ENCODE data around the gene ZNF865.

DNA sequence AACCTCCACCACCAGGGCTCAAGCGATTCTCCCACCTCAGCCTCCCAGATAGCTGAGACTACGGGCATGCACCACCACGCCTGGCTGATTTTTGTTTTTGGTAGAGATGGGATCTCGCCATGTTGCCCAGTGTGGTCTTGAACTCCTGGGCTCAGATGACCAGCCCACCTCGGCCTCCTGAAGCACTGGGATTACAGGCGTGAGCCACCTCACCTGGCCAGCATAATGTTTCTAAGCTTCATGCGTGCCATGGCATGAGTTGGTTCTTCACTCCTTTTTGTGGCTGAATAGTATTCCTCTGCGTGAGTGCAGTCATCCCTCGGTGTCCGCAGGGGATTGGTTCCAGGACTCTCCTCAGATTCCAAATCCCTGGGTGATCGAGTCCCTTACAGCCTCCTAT, 20.6 kb upstream of the ZNF865 start:
- TF ChIP-seq, protein P1, sequence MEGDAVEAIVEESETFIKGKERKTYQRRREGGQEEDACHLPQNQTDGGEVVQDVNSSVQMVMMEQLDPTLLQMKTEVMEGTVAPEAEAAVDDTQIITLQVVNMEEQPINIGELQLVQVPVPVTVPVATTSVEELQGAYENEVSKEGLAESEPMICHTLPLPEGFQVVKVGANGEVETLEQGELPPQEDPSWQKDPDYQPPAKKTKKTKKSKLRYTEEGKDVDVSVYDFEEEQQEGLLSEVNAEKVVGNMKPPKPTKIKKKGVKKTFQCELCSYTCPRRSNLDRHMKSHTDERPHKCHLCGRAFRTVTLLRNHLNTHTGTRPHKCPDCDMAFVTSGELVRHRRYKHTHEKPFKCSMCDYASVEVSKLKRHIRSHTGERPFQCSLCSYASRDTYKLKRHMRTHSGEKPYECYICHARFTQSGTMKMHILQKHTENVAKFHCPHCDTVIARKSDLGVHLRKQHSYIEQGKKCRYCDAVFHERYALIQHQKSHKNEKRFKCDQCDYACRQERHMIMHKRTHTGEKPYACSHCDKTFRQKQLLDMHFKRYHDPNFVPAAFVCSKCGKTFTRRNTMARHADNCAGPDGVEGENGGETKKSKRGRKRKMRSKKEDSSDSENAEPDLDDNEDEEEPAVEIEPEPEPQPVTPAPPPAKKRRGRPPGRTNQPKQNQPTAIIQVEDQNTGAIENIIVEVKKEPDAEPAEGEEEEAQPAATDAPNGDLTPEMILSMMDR (IDR thresholded peaks at IDR 0.05): no peak
- no peak for TF ChIP-seq EZH2 (IDR thresholded peaks at IDR 0.05)

All from neural progenitor cell (in vitro differentiated cells).